Activated CD4-positive, alpha-beta T cell treated with anti-CD3 and anti-CD28 coated beads, Interleukin-2, amount 10 ng/mL, durations not matched to agents 7 days and 5 days (primary cell): Measurements from ENCODE around the gene PPM1F. TPM values are rescaled to one million over a fixed set of nuclear protein-coding genes. Genes with fewer than 3 reads are reported as not detected.
"Not testable (repeated sequence)": the region's sequence is repeated elsewhere in the genome, so short reads cannot be mapped to it uniquely, and the experiment has no call there.

Experiments used
- CTCF ChIA-PET: fragments of 350-600 bp; sonication (Branson Sonifier 250); formaldehyde crosslinking; loops from one replicate; lab custom pipeline; 2021; ENCODE audit warnings: antibody characterized with exemption; lab: Charles Lee
- POLR2A ChIA-PET: fragments of 350-600 bp; sonication (Branson Sonifier 250); formaldehyde crosslinking; loops from one replicate; lab custom pipeline; 2021; ENCODE audit warnings: antibody characterized with exemption; lab: Charles Lee
- DNase-seq: peaks from one replicate; pipeline ENCODE4 v3.0.0-alpha.2; 2020
- H3K27ac Mint-ChIP-seq: one replicate; pipeline ENCODE4 v1.8.0; 2021; ENCODE audit warnings: mild to moderate bottlenecking, moderate library complexity, mixed read lengths
- H3K27me3 Mint-ChIP-seq: one replicate; pipeline ENCODE4 v1.8.0; 2021; ENCODE audit warnings: mixed read lengths
- H3K36me3 Mint-ChIP-seq: one replicate; pipeline ENCODE4 v1.8.0; 2021; ENCODE audit warnings: low read depth, mixed read lengths
- H3K4me1 Mint-ChIP-seq: one replicate; pipeline ENCODE4 v1.8.0; 2021; ENCODE audit warnings: mixed read lengths
- H3K4me3 Mint-ChIP-seq: one replicate; pipeline ENCODE4 v1.8.0; 2021; ENCODE audit warnings: mild to moderate bottlenecking, moderate library complexity, mixed read lengths
- H3K9me3 Mint-ChIP-seq: one replicate; pipeline ENCODE4 v1.8.0; 2021; ENCODE audit warnings: mixed read lengths
- total RNA-seq, 2 experiments: library from RNA; stranded (reverse); gene quantifications; one replicate each; pipeline ENCODE4 v1.2.3, GENCODE V29; 2021

Gene PPM1F
- total RNA-seq, 2 experiments from 2014 or later = 15.1 to 20.4 TPM

DNA sequence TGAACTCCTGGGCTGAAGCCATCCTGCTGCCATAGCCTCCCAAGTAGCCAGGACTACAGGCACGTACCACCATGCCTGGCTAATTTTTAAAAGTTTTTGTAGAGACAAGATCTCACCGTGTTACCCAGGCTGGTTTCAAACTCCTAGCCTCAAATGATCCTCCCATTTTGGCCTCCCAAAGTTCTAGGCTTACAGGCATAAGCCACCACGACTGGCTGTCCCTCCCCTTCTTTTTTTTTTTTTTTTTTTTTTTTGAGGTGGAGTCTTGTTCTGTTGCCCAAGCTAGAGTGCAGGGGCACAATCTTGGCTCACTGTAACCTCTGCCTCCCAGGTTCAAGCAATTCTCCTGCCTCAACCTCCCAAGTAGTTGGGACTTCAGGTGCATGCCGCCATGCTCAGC is 77.7 kb downstream of the PPM1F start:
- H3K4me1 Mint-ChIP-seq = peaks cover 13% of the 10 kb centered on the region
- H3K9me3 Mint-ChIP-seq, H3K27ac Mint-ChIP-seq, H3K27me3 Mint-ChIP-seq, H3K36me3 Mint-ChIP-seq, H3K4me3 Mint-ChIP-seq, POLR2A ChIA-PET, CTCF ChIA-PET, DNase-seq: not testable (repeated sequence)

- ChIA-PET CTCF (interaction anchor here (0.6 kb wide), 1 partner anchor 1919 kb away, joined by 3 read pairs; no protein-coding TSS in a partner anchor), POLR2A (no interaction called here)
- no peaks in the 10 kb centered on the region for H3K27me3 Mint-ChIP-seq
- peaks cover 14% of the 10 kb centered on the region for H3K4me1 Mint-ChIP-seq
- no peak overlapping the region for H3K4me3 Mint-ChIP-seq
- no peaks in the 10 kb centered on the region for H3K36me3 Mint-ChIP-seq
- H3K9me3 Mint-ChIP-seq = no peaks in the 10 kb centered on the region
- no peak for DNase-seq
- H3K27ac Mint-ChIP-seq = no peak overlapping the region
These were observed 79.0 kb downstream of the PPM1F start for GRCh38 chr22:21873619-21874018.

DNA sequence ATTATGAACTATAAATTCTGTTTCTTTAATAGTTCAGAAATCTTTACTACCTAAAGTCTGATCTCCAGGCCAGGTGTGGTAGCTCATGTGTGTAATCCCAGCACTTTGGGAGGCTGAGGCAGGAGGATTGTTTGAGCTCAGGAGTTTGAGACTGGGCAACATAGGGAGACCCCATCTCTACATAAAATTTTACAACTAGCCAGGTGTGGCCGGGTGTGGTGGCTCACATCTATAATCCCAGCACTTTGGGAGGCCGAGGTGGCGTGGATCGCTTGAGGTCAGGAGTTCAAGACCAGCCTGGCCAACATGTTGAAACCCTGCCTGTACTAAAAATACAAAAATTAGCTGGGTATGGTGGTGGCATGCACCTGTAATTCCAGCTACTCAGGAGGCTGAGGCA is 79.9 kb downstream of the PPM1F start:
- H3K36me3 Mint-ChIP-seq, POLR2A ChIA-PET, H3K9me3 Mint-ChIP-seq, H3K4me3 Mint-ChIP-seq, DNase-seq, CTCF ChIA-PET, H3K27ac Mint-ChIP-seq, H3K27me3 Mint-ChIP-seq: not testable (repeated sequence)
- peaks cover 22% of the 10 kb centered on the region for H3K4me1 Mint-ChIP-seq

Other genes starting within 250 kb of the PPM1F start
- gene YPEL1, start 217.1 kb downstream of the PPM1F start, total RNA-seq = 10 to 100 TPM in 1 of 2 experiments, 1 to 10 TPM in 1; 8.9 to 11.0 TPM
- 100 to 1,000 TPM; 123 to 139 TPM for gene MAPK1, start 85.2 kb downstream of the PPM1F start, total RNA-seq
- gene TOP3B, start 29.9 kb upstream of the PPM1F start, total RNA-seq = 10 to 100 TPM; 45.6 to 51.6 TPM